ENCODE data around the gene STK38.

DNA sequence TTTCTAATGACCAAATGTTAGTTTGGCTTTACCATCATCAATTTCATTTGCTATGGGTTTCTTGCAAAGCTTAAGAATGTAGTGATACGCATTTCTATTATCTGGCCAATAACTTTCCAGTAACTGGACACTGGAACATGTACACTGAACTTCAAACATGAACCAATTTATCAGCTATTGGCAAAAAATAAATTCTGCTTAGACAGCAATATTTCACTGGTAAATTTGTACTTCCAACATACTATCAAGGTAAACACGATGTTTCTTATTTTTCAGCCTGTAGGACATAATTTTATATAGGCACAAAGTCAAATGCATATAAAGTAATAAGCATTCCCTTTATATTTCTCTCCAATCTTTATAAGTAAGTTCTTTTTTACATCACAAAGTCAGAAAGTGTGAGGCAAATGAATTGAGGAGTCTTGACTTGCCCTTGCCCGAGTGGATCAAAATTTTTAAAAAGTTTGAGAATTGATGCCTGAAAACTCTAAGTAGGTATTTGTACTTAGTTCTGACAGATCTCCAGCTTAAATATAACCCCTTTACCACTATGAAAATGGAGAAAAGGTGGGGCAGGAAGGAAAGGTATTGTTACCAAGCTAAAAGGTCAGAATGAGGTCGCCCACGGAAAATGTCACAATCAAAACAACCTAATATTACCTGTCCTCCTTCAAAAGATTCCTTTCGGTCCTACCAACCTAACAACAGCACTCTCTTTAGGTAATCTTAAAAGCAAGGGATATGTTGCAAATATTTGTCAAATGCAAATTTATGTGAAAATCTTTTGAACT, 41.3 kb downstream of the STK38 start:
- TF ChIP-seq POLR2A (IDR thresholded peaks at IDR 0.05) (no peak), CTCF (IDR thresholded peaks at IDR 0.05) (no peak), POLR2AphosphoS5 (IDR thresholded peaks at IDR 0.05) (no peak)

Measured in gastroesophageal sphincter (tissue), 3 donors.